Trophoblast cell (in vitro differentiated cells and primary cell): ENCODE results near the gene ADH1C. TPM values are rescaled to one million over a fixed set of nuclear protein-coding genes. Genes with fewer than 3 reads are reported as not detected.

ENCODE experiments used
- DNase-seq, 2 donors: peaks; one replicate each; pipeline ENCODE4 v3.0.0-alpha.2; 2016
- H2AFZ ChIP-seq: 2 replicates; pipeline ENCODE4 v1.6.1; 2013; ENCODE audit warnings: low read length, moderate library complexity, mild to moderate bottlenecking; ENCODE audit not compliant: insufficient read depth, poor library complexity
- H2AK5ac ChIP-seq: 2 replicates; pipeline ENCODE4 v1.6.1; 2013; ENCODE audit warnings: mild to moderate bottlenecking, low read length
- H2BK120ac ChIP-seq: 2 replicates; pipeline ENCODE4 v1.6.1; 2013; ENCODE audit warnings: low read length, mild to moderate bottlenecking, moderate library complexity; ENCODE audit not compliant: insufficient read depth, poor library complexity
- H2BK12ac ChIP-seq: 2 replicates; pipeline ENCODE4 v1.6.1; 2013; ENCODE audit warnings: mild to moderate bottlenecking, low read length, moderate library complexity
- H2BK5ac ChIP-seq: 2 replicates; pipeline ENCODE4 v1.6.1; 2013; ENCODE audit warnings: low read length, low read depth, moderate library complexity, mild to moderate bottlenecking; ENCODE audit not compliant: poor library complexity
- H3K14ac ChIP-seq: 2 replicates; pipeline ENCODE4 v1.6.1; 2013; ENCODE audit warnings: mild to moderate bottlenecking, low read length
- H3K18ac ChIP-seq: 2 replicates; pipeline ENCODE4 v1.6.1; 2013; ENCODE audit warnings: mild to moderate bottlenecking, low read length
- H3K23ac ChIP-seq: 2 replicates; pipeline ENCODE4 v1.6.1; 2013; ENCODE audit warnings: low read length
- H3K27ac ChIP-seq: 2 replicates; pipeline ENCODE4 v1.5.1; 2013; ENCODE audit warnings: low read depth, mild to moderate bottlenecking, inconsistent platforms, low read length, moderate library complexity
- H3K27me3 ChIP-seq: 2 replicates; pipeline ENCODE4 v1.6.1; 2013; ENCODE audit warnings: inconsistent platforms, mild to moderate bottlenecking, low read length, moderate library complexity; ENCODE audit not compliant: insufficient read depth
- H3K36me3 ChIP-seq, 2 experiments: 1 replicate in 1 of 2; 2 replicates in 1 of 2; pipeline ENCODE4 v1.6.1; 2013; ENCODE audit warnings: low read length in 2 of 2, mild to moderate bottlenecking in 2 of 2, moderate library complexity in 1 of 2; ENCODE audit not compliant: insufficient read depth in 2 of 2, control insufficient read depth in 1 of 2
- H3K4ac ChIP-seq: 2 replicates; pipeline ENCODE4 v1.6.1; 2013; ENCODE audit warnings: low read depth, mild to moderate bottlenecking, low read length, moderate library complexity
- H3K4me1 ChIP-seq, 2 experiments: 1 replicate in 1 of 2; 2 replicates in 1 of 2; pipeline ENCODE4 v1.6.1; 2013; ENCODE audit warnings: low read length in 2 of 2, mild to moderate bottlenecking in 2 of 2, moderate library complexity in 1 of 2; ENCODE audit not compliant: insufficient read depth in 2 of 2, control insufficient read depth in 1 of 2
- H3K4me2 ChIP-seq: 2 replicates; pipeline ENCODE4 v1.6.1; 2013; ENCODE audit warnings: inconsistent platforms, mild to moderate bottlenecking, low read length, moderate library complexity
- H3K4me3 ChIP-seq: 2 replicates; pipeline ENCODE4 v1.5.1; 2013; ENCODE audit warnings: mild to moderate bottlenecking, low read depth, low read length, inconsistent platforms
- H3K79me1 ChIP-seq: one replicate; pipeline ENCODE4 v1.6.1; 2013; ENCODE audit warnings: low read length
- H3K79me2 ChIP-seq: 2 replicates; pipeline ENCODE4 v1.6.1; 2013; ENCODE audit warnings: low read length, mild to moderate bottlenecking; ENCODE audit not compliant: control insufficient read depth, insufficient read depth, poor library complexity
- H3K9ac ChIP-seq: 2 replicates; pipeline ENCODE4 v1.6.1; 2013; ENCODE audit warnings: mild to moderate bottlenecking, low read length
- H3K9me3 ChIP-seq: 2 replicates; pipeline ENCODE4 v1.6.1; 2013; ENCODE audit warnings: low read depth, mild to moderate bottlenecking, control low read depth, inconsistent platforms, low read length; ENCODE audit not compliant: insufficient read depth
- H4K12ac ChIP-seq: 2 replicates; pipeline ENCODE4 v1.6.1; 2013; ENCODE audit warnings: low read depth, mild to moderate bottlenecking, low read length, moderate library complexity
- H4K8ac ChIP-seq: 2 replicates; pipeline ENCODE4 v1.6.1; 2013; ENCODE audit warnings: low read depth, mild to moderate bottlenecking, low read length, moderate library complexity
- H4K91ac ChIP-seq: one replicate; pipeline ENCODE4 v1.6.1; 2013; ENCODE audit warnings: low read depth, mild to moderate bottlenecking, low read length, moderate library complexity
- WGBS: extraction: QIAGEN DNeasy Blood & Tissue Kit; methylation state at CpG from one replicate; pipeline ENCODE4 v1.1.7; 2013; ENCODE audit warnings: missing lambda C conversion rate; ENCODE audit not compliant: insufficient read length, insufficient coverage; ENCODE audit errors: extremely low coverage; 5-methylcytosine and 5-hydroxymethylcytosine counted together
- polyA plus RNA-seq: library from polyadenylated mRNA; stranded (reverse); fragments of 200-250 nt; gene quantifications from 2 replicates; pipeline ENCODE4 v1.2.3, GENCODE V29; 2013

The ADH1C gene
- not detected in 2 replicates for polyA plus RNA-seq

- DNase-seq, result no peak
- H3K4me1 ChIP-seq, result no peaks in the 10 kb centered on the region
- H4K12ac ChIP-seq, result no peak within 1 kb of the TSS
- no peak within 1 kb of the TSS for H3K18ac ChIP-seq
- H3K4ac ChIP-seq, result no peak within 1 kb of the TSS
- no peak within 1 kb of the TSS for H3K27ac ChIP-seq
- no peaks in the 10 kb centered on the region for H3K79me2 ChIP-seq
- no peak within 1 kb of the TSS for H3K14ac ChIP-seq
- no peak within 1 kb of the TSS for H3K4me3 ChIP-seq
- no peak within 1 kb of the TSS for H2BK12ac ChIP-seq
- H3K9me3 ChIP-seq, result no peaks in the 10 kb centered on the region
- no peak within 1 kb of the TSS for H2BK5ac ChIP-seq
- H2AK5ac ChIP-seq, result no peak within 1 kb of the TSS
- no peak within 1 kb of the TSS for H4K91ac ChIP-seq
- no peak within 1 kb of the TSS for H3K9ac ChIP-seq
- H3K23ac ChIP-seq, result no peak within 1 kb of the TSS
- H3K4me2 ChIP-seq, result no peak within 1 kb of the TSS
- 100% methylated on average over 1 of the region's 10 CpGs for WGBS
- H3K79me1 ChIP-seq, result no peaks in the 10 kb centered on the region
- H2BK120ac ChIP-seq, result no peak within 1 kb of the TSS
- no peaks in the 10 kb centered on the region for H3K27me3 ChIP-seq
- H3K36me3 ChIP-seq, result no peaks in the 10 kb centered on the region
- no peak within 1 kb of the TSS for H4K8ac ChIP-seq
- no peak within 1 kb of the TSS for H2AFZ ChIP-seq
These were observed at the start of gene ADH1C for GRCh38 chr4:99352602-99353537. Gene ADH1C (minus strand): TSS chr4:99352746. CDS start chr4:99352675, 71 bp downstream.

- no peak overlapping the region for H3K14ac ChIP-seq
- no peak overlapping the region for H2AK5ac ChIP-seq
- DNase-seq, result no peak
- H3K27me3 ChIP-seq, result no peaks in the 10 kb centered on the region
- no peak overlapping the region for H4K8ac ChIP-seq
- H2BK12ac ChIP-seq, result no peak overlapping the region
- no peak overlapping the region for H3K4ac ChIP-seq
- no peak overlapping the region for H3K27ac ChIP-seq
- no peak overlapping the region for H2BK120ac ChIP-seq
- H3K9me3 ChIP-seq, result no peaks in the 10 kb centered on the region
- no peak overlapping the region for H3K23ac ChIP-seq
- H3K4me1 ChIP-seq, result no peaks in the 10 kb centered on the region
- H3K4me2 ChIP-seq, result no peak overlapping the region
- H3K9ac ChIP-seq, result no peak overlapping the region
- H3K36me3 ChIP-seq, result no peaks in the 10 kb centered on the region
- no peak overlapping the region for H2BK5ac ChIP-seq
- H3K18ac ChIP-seq, result no peak overlapping the region
- H4K12ac ChIP-seq, result no peak overlapping the region
- no peaks in the 10 kb centered on the region for H3K79me2 ChIP-seq
- H3K79me1 ChIP-seq, result no peaks in the 10 kb centered on the region
- no peak overlapping the region for H4K91ac ChIP-seq
- no peak overlapping the region for H3K4me3 ChIP-seq
- no peak overlapping the region for H2AFZ ChIP-seq
These were observed 48.3 kb upstream of the ADH1C start for GRCh38 chr4:99400831-99401230.

- Histone ChIP-seq H2BK5ac (no peak overlapping the region), H2AK5ac (no peak overlapping the region), H3K27me3 (no peaks in the 10 kb centered on the region), H3K23ac (no peak overlapping the region), H2BK12ac (no peak overlapping the region), H3K27ac (no peak overlapping the region), H3K14ac (no peak overlapping the region), H3K36me3 (no peaks in the 10 kb centered on the region), H4K12ac (no peak overlapping the region), H4K91ac (no peak overlapping the region), H2BK120ac (no peak overlapping the region), H3K9me3 (no peaks in the 10 kb centered on the region), H2AFZ (no peak overlapping the region), H3K79me1 (no peaks in the 10 kb centered on the region), H4K8ac (no peak overlapping the region), H3K18ac (no peak overlapping the region), H3K79me2 (no peaks in the 10 kb centered on the region), H3K9ac (no peak overlapping the region), H3K4me3 (no peak overlapping the region), H3K4me1 (no peaks in the 10 kb centered on the region), H3K4me2 (no peak overlapping the region), H3K4ac (no peak overlapping the region)
- no peak for DNase-seq
- WGBS, result no CpG with 5 or more reads among the region's 1 CpG
These were observed 46.5 kb upstream of the ADH1C start for GRCh38 chr4:99399017-99399416.

- no peaks in the 10 kb centered on the region for H3K4me1 ChIP-seq
- H3K9me3 ChIP-seq, result no peaks in the 10 kb centered on the region
- no peak overlapping the region for H3K4me2 ChIP-seq
- no peak overlapping the region for H4K91ac ChIP-seq
- WGBS, result no CpG with 5 or more reads among the region's 3 CpGs
- no peak overlapping the region for H2AK5ac ChIP-seq
- H2BK5ac ChIP-seq, result no peak overlapping the region
- H3K14ac ChIP-seq, result no peak overlapping the region
- no peak overlapping the region for H2BK12ac ChIP-seq
- no peaks in the 10 kb centered on the region for H3K36me3 ChIP-seq
- no peak overlapping the region for H3K18ac ChIP-seq
- H2AFZ ChIP-seq, result no peak overlapping the region
- H3K23ac ChIP-seq, result no peak overlapping the region
- H3K79me2 ChIP-seq, result no peaks in the 10 kb centered on the region
- H3K9ac ChIP-seq, result no peak overlapping the region
- no peak overlapping the region for H4K12ac ChIP-seq
- no peaks in the 10 kb centered on the region for H3K27me3 ChIP-seq
- H3K4me3 ChIP-seq, result no peak overlapping the region
- H3K27ac ChIP-seq, result no peak overlapping the region
- no peak overlapping the region for H3K4ac ChIP-seq
- no peak overlapping the region for H2BK120ac ChIP-seq
- no peaks in the 10 kb centered on the region for H3K79me1 ChIP-seq
- no peak overlapping the region for H4K8ac ChIP-seq
- no peak for DNase-seq
These were observed 43.2 kb upstream of the ADH1C start for GRCh38 chr4:99395595-99396364.
